Body of pancreas (tissue), 4 donors: ENCODE data around the gene P2RY6. TPM values are rescaled to one million over a fixed set of nuclear protein-coding genes. Genes with fewer than 3 reads are reported as not detected.

Experiments used
- ATAC-seq: fragments of 150-250 bp; one replicate; pipeline ENCODE4 v1.9.1; 2016
- DNase-seq, 4 donors: peaks; one replicate each; pipeline ENCODE4 v3.0.0-alpha.2; 2019
- H3K27ac ChIP-seq, 4 donors: fragments of 200-600 bp; sonication (generic); 1 replicate in 3 of 4; 2 replicates in 1 of 4; pipeline versions ENCODE4 v1.5.1 to v1.6.1; 2016 to 2019; ENCODE audit warnings: mild to moderate bottlenecking in 1 of 4, mixed read lengths in 1 of 4, moderate library complexity in 1 of 4
- H3K27me3 ChIP-seq, 2 donors: fragments of 200-600 bp; sonication (generic); one replicate each; pipeline ENCODE4 v1.6.0; 2016; ENCODE audit warnings: mild to moderate bottlenecking in 1 of 2
- H3K36me3 ChIP-seq, 2 donors: fragments of 200-600 bp; sonication (generic); replicated peaks in 1 of 2; 2 replicates each; pipeline ENCODE4 v1.5.1; 2016; ENCODE audit warnings: low read depth in 2 of 2; ENCODE audit not compliant: insufficient read depth in 1 of 2
- H3K4me1 ChIP-seq: fragments of 200-600 bp; sonication (generic); one replicate; pipeline ENCODE4 v1.6.0; 2016
- H3K4me3 ChIP-seq, 2 donors: fragments of 200-600 bp; sonication (generic); 1 replicate in 1 of 2; 2 replicates in 1 of 2; pipeline ENCODE4 v1.5.1; 2016 to 2019
- H3K9me3 ChIP-seq, 3 donors: fragments of 200-600 bp; sonication (generic); 1 replicate in 2 of 3; 2 replicates in 1 of 3; pipeline ENCODE4 v1.5.1; 2016
- POLR2A ChIP-seq, 3 donors: fragments of 450-650 bp; IDR thresholded peaks; one replicate each; pipeline ENCODE4 v1.6.1; 2016; ENCODE audit warnings: antibody characterized with exemption in 3 of 3, mild to moderate bottlenecking in 2 of 3
- WGBS, 2 donors: methylation state at CpG; one replicate each; pipeline ENCODE4 v1.1.5; 2017; 5-methylcytosine and 5-hydroxymethylcytosine counted together
- intact Hi-C: fragments of 100-400 bp; cut with DNase I; formaldehyde crosslinking; loops from one replicate; pipeline ENCODE4 v1.15.1; 2023
- total RNA-seq, 2 donors: library from RNA; depleted of rRNA; stranded (reverse); fragments of >200 nt; gene quantifications; one replicate each; pipeline ENCODE4 v1.1.0, GENCODE V29; 2016
- TF ChIP-seq, protein P1 (sequence below), 7 experiments: fragments of 450-650 bp in 4 of 7; fragments of 200-600 bp in 3 of 7; sonication (generic) in 3 of 7; IDR thresholded peaks; one replicate each; pipeline ENCODE4 v1.5.1; 2016 to 2019; ENCODE audit warnings: antibody characterized with exemption in 7 of 7

P2RY6 gene
- total RNA-seq, 2 donors from 2014 or later = not detected

- DNase-seq (no peak), ATAC-seq (no peak)
- no peaks in the 10 kb centered on the region for H3K36me3 ChIP-seq
- peak overlapping the region in 3 of 4 donors; percentile 38 to 60 (median 44) for H3K27ac ChIP-seq
- no peak for TF ChIP-seq POLR2A (IDR thresholded peaks at IDR 0.05)
- TF ChIP-seq, protein P1, sequence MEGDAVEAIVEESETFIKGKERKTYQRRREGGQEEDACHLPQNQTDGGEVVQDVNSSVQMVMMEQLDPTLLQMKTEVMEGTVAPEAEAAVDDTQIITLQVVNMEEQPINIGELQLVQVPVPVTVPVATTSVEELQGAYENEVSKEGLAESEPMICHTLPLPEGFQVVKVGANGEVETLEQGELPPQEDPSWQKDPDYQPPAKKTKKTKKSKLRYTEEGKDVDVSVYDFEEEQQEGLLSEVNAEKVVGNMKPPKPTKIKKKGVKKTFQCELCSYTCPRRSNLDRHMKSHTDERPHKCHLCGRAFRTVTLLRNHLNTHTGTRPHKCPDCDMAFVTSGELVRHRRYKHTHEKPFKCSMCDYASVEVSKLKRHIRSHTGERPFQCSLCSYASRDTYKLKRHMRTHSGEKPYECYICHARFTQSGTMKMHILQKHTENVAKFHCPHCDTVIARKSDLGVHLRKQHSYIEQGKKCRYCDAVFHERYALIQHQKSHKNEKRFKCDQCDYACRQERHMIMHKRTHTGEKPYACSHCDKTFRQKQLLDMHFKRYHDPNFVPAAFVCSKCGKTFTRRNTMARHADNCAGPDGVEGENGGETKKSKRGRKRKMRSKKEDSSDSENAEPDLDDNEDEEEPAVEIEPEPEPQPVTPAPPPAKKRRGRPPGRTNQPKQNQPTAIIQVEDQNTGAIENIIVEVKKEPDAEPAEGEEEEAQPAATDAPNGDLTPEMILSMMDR (IDR thresholded peaks at IDR 0.05) = no peak
- no peaks in the 10 kb centered on the region for H3K27me3 ChIP-seq
- H3K9me3 ChIP-seq = no peaks in the 10 kb centered on the region
- 65 to 93% methylated on average over 3 to 9 of the region's 9 CpGs for WGBS, 2 donors
- H3K4me1 ChIP-seq = peaks cover 29% of the 10 kb centered on the region
- intact Hi-C loops = no loop called here
- H3K4me3 ChIP-seq = no peak overlapping the region
Measured at GRCh38 chr11:73324116-73324515, 52.0 kb downstream of the P2RY6 start.

- ATAC-seq = no peak
- H3K27ac ChIP-seq = peak overlapping the region in 3 of 4 donors; percentile 38 to 60 (median 44)
Measured at GRCh38 chr11:73324665-73325035, 52.5 kb downstream of the P2RY6 start.

GRCh38 chr11:73325036-73325981, 53.2 kb downstream of the P2RY6 start:
- ATAC-seq (no peak), DNase-seq (no peak)
- H3K36me3 ChIP-seq = no peaks in the 10 kb centered on the region
- intact Hi-C loops = no loop called here
- H3K4me1 ChIP-seq = peaks cover 29% of the 10 kb centered on the region
- no peaks in the 10 kb centered on the region for H3K9me3 ChIP-seq
- TF ChIP-seq, protein P1 (IDR thresholded peaks at IDR 0.05) = no peak
- no peak for TF ChIP-seq POLR2A (IDR thresholded peaks at IDR 0.05)
- 80 to 85% methylated on average over 12 to 13 of the region's 13 CpGs for WGBS, 2 donors
- H3K4me3 ChIP-seq = no peak overlapping the region
- H3K27ac ChIP-seq = peak overlapping the region in 2 of 4 donors; percentile 38 to 60
- no peaks in the 10 kb centered on the region for H3K27me3 ChIP-seq

More at GRCh38 chr11:73324665-73325035, 52.5 kb downstream of the P2RY6 start:
- Histone ChIP-seq H3K27me3 (no peaks in the 10 kb centered on the region), H3K9me3 (no peaks in the 10 kb centered on the region), H3K4me3 (no peak overlapping the region), H3K4me1 (peaks cover 29% of the 10 kb centered on the region), H3K36me3 (no peaks in the 10 kb centered on the region)
- TF ChIP-seq, protein P1 (IDR thresholded peaks at IDR 0.05) = no peak
- TF ChIP-seq POLR2A (IDR thresholded peaks at IDR 0.05) = no peak
- DNase-seq = no peak
- intact Hi-C loops = no loop called here
- WGBS, 2 donors = 92 to 100% methylated on average over 2 of the region's 2 CpGs

- no peak for ATAC-seq
Measured at GRCh38 chr11:73326929-73327811, 55.0 kb downstream of the P2RY6 start.

More at GRCh38 chr11:73326929-73327811, 55.0 kb downstream of the P2RY6 start:
- peak in 1 of 4 donors; percentile 37 for DNase-seq
- Histone ChIP-seq H3K4me1 (peaks cover 29% of the 10 kb centered on the region), H3K9me3 (no peaks in the 10 kb centered on the region), H3K27ac (peak overlapping the region in 2 of 4 donors; percentile 34 to 39), H3K36me3 (no peaks in the 10 kb centered on the region), H3K4me3 (no peak overlapping the region), H3K27me3 (no peaks in the 10 kb centered on the region)
- WGBS, 2 donors = 59 to 60% methylated on average over 8 to 10 of the region's 10 CpGs
- intact Hi-C loops = no loop called here
- TF ChIP-seq POLR2A (IDR thresholded peaks at IDR 0.05) = no peak
- TF ChIP-seq, protein P1 (IDR thresholded peaks at IDR 0.05) = no peak
